ENCODE results near the gene CR1L. TPM values are rescaled to one million over a fixed set of nuclear protein-coding genes. Genes with fewer than 3 reads are reported as not detected.
A peak's percentile ranks its signal among the peaks of the same experiment; 100 is the strongest.

The CR1L gene
- total RNA-seq (not detected in 2 replicates), polyA plus RNA-seq (not detected in 2 replicates)

- no peaks in the 10 kb centered on the region for H3K27me3 ChIP-seq
- no peak within 1 kb of the TSS for H3K4me3 ChIP-seq
- WGBS (ENCODE audit: low lambda C conversion rate, missing lambda C conversion rate): 63% methylated on average over 65 of the region's 65 CpGs
- peak within 1 kb of the TSS; percentile 81 for H3K4me2 ChIP-seq
- no peaks in the 10 kb centered on the region for H3K9me3 ChIP-seq (ENCODE audit: low read depth)
- H3K9me2 ChIP-seq (replicated peaks; ENCODE audit: insufficient read depth): no peaks in the 10 kb centered on the region
- DNase-seq (ENCODE audit: low spot score): peak; percentile 66
- no peaks in the 10 kb centered on the region for H3K36me3 ChIP-seq (replicated peaks; ENCODE audit: insufficient read depth, low read depth)
- H4K20me1 ChIP-seq (ENCODE audit: insufficient read depth, poor library complexity, severe bottlenecking): no peaks in the 10 kb centered on the region
- H3K27ac ChIP-seq: no peak within 1 kb of the TSS
- no peak for TF ChIP-seq CTCF (IDR thresholded peaks at IDR 0.05; ENCODE audit: poor library complexity)
- peaks cover 6% of the 10 kb centered on the region for H3K4me1 ChIP-seq (ENCODE audit: insufficient read depth)
- H2AFZ ChIP-seq: no peak within 1 kb of the TSS
- no peaks in the 10 kb centered on the region for H3K79me2 ChIP-seq
Observed at GRCh38 chr1:207644852-207645634, at the start of gene CR1L. TSS of gene CR1L (plus strand) at chr1:207645133. CDS start at chr1:207645234, 101 bp downstream.

- no peak overlapping the region for H3K27ac ChIP-seq
- no peak overlapping the region for H3K4me2 ChIP-seq
- H3K4me3 ChIP-seq: no peak overlapping the region
- H3K9me3 ChIP-seq (ENCODE audit: low read depth): no peaks in the 10 kb centered on the region
- 51% methylated on average over 6 of the region's 6 CpGs for WGBS (ENCODE audit: low lambda C conversion rate, missing lambda C conversion rate)
- peaks cover 5% of the 10 kb centered on the region for H3K27me3 ChIP-seq
- no peaks in the 10 kb centered on the region for H4K20me1 ChIP-seq (ENCODE audit: insufficient read depth, poor library complexity, severe bottlenecking)
- no peak overlapping the region for H2AFZ ChIP-seq
- DNase-seq (ENCODE audit: low spot score): peak; percentile 5
- no peaks in the 10 kb centered on the region for H3K36me3 ChIP-seq (replicated peaks; ENCODE audit: insufficient read depth, low read depth)
- no peak for TF ChIP-seq CTCF (IDR thresholded peaks at IDR 0.05; ENCODE audit: poor library complexity)
- TF ChIP-seq EZH2 (IDR thresholded peaks at IDR 0.05; ENCODE audit: borderline replicate concordance): no peak
- TF ChIP-seq EZH2phosphoT487 (IDR thresholded peaks at IDR 0.05; ENCODE audit: low read depth, severe bottlenecking, unreplicated experiment): no peak
- H3K9me2 ChIP-seq (replicated peaks; ENCODE audit: insufficient read depth): no peaks in the 10 kb centered on the region
- H3K4me1 ChIP-seq (ENCODE audit: insufficient read depth): no peaks in the 10 kb centered on the region
- no peaks in the 10 kb centered on the region for H3K79me2 ChIP-seq
Observed at GRCh38 chr1:207603777-207604176, 41.2 kb upstream of the CR1L start.

GRCh38 chr1:207605444-207606361 is 39.2 kb upstream of the CR1L start:
- no peak overlapping the region for H3K4me3 ChIP-seq
- H3K27me3 ChIP-seq: peaks cover 5% of the 10 kb centered on the region
- H3K79me2 ChIP-seq: no peaks in the 10 kb centered on the region
- TF ChIP-seq CTCF (IDR thresholded peaks at IDR 0.05; ENCODE audit: poor library complexity): no peak
- WGBS (ENCODE audit: low lambda C conversion rate, missing lambda C conversion rate): 93% methylated on average over 7 of the region's 7 CpGs
- no peaks in the 10 kb centered on the region for H4K20me1 ChIP-seq (ENCODE audit: insufficient read depth, poor library complexity, severe bottlenecking)
- no peak overlapping the region for H3K27ac ChIP-seq
- H3K36me3 ChIP-seq (replicated peaks; ENCODE audit: insufficient read depth, low read depth): no peaks in the 10 kb centered on the region
- no peaks in the 10 kb centered on the region for H3K4me1 ChIP-seq (ENCODE audit: insufficient read depth)
- no peaks in the 10 kb centered on the region for H3K9me2 ChIP-seq (replicated peaks; ENCODE audit: insufficient read depth)
- DNase-seq (ENCODE audit: low spot score): no peak
- no peak overlapping the region for H3K4me2 ChIP-seq
- H2AFZ ChIP-seq: no peak overlapping the region
- H3K9me3 ChIP-seq (ENCODE audit: low read depth): no peaks in the 10 kb centered on the region
